Activated naive CD4-positive, alpha-beta T cell treated with anti-CD3 and anti-CD28 coated beads, Interleukin-2, amount 50 U/mL, for 16 hours (primary cell): ENCODE results near the gene TNFRSF8.

Experiments
- DNase-seq: peaks from one replicate; pipeline ENCODE4 v3.0.0-alpha.2; 2020

Gene TNFRSF8

DNA sequence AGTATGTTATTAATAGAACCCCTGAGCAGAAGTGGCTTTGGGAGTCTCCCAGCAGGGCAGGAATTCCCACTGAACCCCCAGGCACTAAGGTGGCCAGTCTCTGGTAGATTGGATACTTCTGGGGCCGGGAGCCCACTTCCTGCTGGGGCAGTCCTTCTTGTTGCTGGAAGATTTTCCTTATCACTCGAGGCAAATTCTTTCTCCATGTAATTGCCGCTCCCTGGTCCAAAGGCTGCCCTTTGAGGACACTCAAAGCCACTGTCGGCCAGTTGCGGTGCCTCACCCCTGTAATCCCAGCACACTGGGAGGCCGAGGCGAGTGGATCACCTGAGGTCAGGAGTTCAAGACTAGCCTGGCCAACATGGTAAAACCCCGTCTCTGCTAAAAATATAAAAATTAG is 81.1 kb downstream of the TNFRSF8 start:
- no peak for DNase-seq

DNA sequence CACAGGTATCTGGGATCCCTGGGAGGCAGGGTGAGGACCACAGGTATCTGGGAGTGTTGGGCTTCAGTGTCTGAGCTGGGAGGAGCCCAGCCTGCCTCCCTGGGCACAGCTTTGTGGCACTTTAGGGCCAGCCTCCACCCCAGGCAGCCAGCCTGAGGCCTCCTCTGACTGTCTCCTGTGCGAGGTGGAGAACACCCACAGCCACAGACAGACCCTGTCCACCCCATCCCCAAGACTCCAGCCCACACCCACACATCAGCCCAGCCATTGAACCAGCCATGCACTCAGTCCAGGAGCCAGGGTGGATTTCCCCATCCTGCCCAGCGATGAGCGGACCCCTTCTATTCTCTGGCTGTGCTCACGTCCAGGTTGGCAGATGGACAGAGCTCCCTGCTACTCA is 81.9 kb downstream of the TNFRSF8 start:
- DNase-seq, result no peak

DNA sequence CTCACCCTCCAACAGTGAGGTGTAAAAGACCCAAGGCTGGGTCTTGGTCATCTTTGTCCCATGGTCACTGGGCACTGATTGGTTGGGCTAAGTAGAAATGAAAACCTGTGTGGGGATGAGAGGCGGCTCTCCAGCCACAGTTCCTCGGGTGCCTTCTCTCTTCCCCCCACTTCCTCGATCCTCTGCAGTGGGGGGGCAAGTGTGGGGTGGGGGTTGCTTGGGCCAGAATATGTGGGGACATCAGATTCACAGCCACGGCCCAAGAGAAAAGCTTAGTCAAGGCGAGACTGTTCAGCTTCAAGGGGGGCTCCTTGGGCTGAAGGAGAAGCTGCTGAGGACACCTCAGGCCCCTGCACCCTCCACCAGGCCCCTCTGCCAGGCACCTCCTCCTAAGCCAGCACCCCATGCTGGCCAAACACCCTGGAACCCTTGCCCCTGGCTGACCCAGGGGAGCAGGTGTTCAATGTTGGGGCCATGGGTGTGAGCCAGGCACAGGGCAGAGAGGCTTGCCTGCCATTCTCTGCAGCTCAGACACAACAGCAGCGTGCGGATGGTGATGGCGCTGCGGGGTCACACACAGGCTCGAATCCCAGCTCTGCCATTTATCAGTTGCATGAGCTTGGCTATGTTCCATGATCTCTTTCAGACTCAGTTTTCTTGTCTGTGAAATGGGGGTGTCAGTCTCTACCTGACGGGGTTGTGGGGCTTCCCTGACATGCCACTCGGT is 82.7 kb downstream of the TNFRSF8 start:
- DNase-seq, result no peak

DNA sequence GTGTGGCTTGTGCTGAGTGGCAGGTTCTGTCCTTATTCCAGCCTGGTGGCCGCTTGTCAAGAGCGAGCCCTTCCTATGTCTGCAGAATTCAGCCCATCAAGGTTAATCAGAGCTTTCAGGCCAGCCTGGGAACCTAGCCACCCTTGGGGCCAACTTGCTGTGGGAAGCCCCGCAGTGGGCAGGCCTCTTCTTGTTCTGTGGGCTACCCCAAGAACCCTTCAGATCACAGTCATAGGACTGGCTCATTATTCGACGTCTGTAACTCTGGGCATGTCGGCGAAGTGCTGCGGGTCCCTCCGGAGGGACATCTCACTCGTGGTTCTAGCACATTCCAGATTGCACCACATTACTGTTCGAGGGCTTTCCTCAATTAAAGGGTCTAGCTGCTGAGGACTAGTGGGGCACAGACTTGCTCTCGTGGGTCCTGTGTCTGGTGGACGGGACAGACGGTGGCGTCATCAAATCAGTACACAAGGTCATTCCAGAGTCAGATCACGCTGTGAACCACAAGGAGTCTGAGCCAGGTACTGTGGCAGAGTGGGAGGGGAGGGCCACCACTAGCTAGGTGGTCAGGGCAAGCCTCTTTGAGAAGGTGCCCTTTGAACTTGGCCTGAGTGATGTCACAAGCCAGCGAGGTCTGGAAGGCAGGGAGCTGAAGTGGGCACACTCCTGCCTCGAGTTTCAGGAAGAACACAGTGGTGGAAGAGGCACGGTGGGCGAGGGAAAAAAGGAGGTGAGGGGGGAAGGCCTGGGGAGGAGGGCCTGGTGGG is 83.4 kb downstream of the TNFRSF8 start:
- no peak for DNase-seq

DNA sequence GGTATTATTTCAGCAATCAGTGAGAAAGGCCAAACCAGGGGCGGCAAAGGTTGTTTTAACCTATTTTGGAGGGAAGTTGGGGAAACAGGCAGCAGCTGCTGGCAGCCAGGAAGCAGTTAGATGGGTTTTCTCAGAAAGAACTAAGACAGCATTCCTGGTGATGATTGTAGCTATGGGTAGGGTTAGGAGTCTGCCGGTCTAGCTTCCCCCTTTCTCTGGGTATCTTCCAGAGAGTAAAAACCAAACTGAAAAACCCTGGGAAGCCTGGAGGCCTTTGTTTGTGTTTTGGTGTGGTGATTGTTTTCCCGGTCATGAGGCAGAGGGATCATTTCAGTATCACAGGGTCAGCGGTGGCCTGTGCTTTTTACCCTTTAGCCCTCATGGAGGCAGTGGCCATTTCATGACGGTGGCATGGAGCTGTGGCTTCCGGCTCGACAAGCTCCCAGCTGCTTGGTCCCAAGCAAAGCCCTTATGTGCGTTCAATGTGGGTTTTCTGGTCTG is 84.1 kb downstream of the TNFRSF8 start:
- DNase-seq, result no peak

DNA sequence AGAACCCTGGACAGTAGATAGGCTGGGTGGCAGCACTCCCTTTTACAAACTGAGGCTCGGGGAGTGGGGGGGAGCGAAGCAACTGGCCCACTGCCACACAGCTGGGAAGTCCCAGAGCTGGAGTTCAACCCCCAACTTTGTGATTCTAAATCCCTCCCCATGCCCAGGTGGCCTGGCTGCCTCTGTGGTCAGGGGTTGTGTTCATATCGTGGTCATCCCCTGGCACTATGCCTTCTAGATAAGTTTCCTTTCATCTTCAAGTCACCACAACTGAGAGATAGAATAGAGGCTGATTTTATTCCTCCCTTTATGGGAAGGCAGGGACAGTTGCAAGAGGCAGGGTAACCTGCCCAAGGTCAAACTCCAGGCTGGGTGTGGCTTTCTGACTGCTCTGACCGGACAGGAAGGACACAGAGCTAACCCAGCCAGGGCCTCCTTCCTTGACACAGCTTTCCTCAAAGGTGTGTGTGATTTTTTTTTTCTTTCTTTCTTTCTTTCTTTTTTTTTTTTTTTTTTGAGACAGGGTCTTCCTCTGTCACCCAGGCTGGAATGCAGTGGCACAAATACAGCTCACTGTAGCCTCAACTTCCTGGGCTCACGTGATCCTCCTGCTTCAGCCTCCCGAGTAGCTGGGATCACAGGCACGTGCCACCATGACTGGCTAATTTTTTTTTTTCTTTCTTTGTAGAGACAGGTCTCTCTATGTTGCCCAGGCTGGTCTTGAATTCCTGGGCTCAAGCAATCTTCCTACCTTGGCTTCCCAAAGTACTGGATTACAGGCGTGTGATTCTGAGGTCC is 85.3 kb downstream of the TNFRSF8 start:
- no peak for DNase-seq

DNA sequence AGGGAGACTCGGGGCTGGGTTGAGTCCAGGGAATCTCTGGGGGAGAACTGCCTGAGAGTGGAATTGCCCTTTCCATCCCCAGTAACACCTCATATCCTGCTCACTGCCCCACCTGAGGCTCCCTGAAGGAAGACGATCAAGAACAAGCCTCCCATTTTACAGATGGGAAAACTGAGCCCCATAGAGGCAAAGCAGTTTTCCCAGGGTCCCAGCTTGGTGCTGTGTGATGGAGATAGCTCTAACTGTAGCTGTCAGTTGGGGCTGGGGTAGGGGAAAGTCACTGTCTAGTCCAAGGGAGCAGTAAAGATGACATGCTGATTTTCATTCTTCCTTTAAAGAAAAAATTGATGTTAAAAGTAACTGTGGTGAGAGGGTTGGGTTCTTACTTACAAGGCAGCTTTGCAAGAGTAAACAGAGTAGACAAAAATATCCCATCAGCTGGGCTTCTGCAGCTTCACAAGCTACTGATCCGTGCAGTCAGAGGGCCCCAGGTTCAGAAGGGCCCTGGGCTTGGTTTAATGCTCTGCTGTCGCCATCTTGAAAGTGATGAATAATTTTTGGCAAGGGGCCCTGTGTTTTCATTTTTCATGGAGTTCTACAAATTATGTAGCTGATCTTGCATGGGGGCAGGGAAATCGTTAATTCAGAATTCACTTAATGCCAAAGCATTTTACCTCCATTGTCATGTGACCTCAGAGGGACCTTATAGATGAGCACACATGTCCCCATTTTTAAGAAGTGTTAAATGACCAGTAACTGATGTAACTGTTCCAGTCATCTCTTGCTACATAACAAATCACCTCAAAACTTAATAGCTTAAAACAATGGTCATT is 86.1 kb downstream of the TNFRSF8 start:
- DNase-seq, result no peak

DNA sequence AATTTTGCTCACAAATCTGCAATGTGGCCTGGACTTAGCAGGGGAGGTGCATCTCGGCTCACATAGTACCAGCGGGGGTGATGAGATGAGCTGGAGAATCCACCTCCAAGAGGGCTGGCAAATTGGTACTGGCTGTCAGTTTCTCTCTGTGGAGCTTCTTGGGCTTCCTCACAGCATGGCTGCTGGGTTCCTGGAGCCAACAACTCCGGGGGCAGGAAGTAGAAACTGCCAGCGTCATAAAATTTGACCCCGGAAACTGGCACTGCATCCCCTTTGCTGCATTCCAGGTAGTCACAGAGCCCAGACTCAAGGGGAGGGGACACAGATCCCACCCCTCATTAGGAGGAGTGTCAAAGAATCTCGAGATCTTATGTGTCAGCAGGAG is 86.7 kb downstream of the TNFRSF8 start:
- DNase-seq, result no peak

DNA sequence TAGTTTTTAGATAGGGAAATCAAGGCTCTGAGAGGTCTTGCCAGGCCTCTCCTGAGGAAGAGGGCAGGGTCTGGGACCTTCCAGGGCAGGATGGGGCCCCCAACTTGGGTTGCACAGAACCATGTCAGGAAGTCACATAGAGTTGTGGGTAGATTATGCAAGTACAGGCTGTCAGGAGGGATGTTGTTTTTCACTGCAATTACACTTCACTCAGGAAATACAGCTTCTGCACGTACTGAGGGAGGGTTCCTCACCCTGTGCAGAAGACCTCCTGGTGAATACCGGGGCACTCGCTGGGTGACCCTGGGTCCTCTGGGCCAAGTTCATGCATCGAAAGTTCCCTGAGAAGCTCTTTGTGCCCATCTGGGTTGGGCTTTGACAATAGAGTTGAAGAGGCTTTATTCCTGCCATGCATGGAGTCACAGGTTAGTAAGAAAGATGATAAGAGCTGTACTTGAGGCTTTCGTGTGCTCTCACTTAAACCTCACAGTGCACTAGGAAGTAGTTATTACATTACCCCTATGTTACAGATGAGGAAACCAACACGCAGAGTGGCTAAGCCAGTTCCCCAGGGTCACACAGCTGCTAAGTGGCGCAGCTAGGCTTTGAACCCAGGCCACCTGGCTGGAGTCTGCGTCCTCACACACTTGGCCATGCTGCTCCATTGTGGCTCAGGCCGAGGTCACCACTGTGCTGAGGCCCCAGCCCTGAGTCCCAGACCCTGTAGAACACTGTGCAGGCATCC is 87.5 kb downstream of the TNFRSF8 start:
- no peak for DNase-seq

DNA sequence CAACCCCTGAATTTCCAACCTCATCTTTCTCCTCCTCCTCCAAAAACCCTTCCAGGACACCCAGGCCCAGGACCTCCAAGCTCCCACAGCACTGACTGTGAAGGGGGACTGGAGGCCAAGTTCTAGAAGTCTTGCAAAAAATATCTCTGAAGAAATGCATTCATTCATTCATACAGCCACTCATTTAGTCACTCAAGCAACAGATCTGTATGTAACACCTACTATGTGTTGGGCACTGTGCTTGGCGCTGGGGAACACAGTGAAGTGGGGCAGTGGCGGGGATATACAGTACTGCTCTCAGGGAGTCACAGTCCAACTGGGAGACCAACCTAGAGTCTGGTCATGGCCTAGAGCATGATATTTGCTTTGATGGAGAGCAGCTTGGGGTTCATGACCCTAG is 88.4 kb downstream of the TNFRSF8 start:
- DNase-seq, result no peak

DNA sequence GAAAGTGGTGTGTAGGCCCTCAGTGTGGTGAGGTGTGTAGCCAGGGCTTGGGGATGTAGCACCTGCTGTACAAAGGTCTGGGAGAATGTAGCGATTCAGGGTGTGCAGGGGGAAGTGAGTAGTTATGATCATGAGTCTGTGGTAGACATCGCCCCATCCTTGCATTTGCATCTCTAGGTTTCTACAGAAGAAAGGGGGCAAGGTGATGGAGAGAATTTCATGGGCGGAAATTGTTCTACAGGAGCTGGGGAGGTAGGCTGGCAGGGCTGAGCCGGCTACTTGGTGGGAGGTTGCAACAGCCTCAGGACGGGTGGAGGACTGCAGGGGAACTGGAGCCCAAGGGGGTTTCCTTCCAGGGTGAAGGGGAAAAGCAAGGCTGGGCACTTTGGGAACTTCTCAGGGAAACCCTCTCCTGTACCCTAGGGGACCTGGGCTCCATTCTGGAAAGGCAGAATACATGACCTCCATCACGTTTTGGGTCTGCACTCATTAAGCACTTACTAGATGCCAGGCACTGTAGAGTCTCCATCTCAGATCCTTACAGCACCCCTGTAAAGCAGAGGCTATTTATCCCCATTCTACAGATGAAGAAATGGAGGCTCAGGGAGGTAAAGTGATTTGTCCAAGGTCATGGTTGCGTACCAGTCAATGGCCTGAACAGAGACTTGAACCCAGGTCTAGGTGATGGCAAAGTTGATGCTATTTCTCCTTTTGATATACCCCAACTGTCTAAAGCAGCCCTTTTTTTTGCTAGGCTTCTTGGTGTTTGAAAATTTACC is 89.2 kb downstream of the TNFRSF8 start:
- no peak for DNase-seq

DNA sequence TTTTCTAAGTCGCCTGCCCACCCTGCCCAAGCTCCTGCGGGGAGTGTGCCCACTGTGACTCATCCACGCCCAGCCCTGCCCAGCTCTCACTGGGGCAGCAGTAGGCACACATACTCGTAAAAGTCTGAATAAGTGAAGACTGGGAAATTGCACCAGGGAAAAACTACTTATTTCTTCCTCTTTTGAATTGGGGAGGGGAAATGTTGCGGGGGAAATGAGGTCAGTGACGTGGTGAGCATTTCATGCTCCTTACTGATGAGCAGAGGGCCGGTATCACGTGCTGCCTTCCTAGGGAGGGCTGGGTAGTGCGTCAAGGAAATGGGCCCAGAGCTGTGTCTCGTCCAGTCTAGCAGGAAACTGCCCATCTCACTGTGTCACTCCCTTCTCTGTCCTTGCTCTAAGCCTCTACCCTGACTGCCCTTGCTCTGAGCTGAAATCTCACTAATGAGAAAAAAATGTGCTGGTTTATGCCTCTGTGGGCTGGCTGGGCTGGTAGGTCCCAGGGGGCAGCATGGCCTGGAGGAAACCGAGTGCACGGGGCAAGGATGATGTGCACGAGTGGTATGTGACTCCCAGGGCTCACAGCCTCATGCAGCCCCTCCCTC is 90.2 kb downstream of the TNFRSF8 start:
- DNase-seq, result no peak

DNA sequence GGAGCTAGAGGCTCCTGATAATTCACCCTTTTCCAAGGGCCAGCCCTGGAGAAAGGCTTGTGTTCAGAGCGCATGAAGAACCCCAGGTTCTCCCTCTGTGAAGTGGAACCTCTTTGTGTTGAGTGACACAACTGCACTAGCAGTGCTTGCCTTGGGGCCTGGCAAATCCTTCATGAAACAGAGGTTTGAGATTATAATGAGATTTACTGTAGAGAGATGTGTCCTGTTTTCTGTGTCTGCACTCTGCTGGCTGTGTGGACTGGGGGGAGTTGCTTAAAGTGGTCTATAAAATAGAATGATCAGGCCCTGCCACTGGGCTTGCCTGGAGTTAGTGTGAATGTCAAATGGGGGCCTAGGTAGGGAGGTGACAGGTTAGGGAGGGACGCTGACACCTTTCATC is 92.2 kb downstream of the TNFRSF8 start:
- no peak for DNase-seq

DNA sequence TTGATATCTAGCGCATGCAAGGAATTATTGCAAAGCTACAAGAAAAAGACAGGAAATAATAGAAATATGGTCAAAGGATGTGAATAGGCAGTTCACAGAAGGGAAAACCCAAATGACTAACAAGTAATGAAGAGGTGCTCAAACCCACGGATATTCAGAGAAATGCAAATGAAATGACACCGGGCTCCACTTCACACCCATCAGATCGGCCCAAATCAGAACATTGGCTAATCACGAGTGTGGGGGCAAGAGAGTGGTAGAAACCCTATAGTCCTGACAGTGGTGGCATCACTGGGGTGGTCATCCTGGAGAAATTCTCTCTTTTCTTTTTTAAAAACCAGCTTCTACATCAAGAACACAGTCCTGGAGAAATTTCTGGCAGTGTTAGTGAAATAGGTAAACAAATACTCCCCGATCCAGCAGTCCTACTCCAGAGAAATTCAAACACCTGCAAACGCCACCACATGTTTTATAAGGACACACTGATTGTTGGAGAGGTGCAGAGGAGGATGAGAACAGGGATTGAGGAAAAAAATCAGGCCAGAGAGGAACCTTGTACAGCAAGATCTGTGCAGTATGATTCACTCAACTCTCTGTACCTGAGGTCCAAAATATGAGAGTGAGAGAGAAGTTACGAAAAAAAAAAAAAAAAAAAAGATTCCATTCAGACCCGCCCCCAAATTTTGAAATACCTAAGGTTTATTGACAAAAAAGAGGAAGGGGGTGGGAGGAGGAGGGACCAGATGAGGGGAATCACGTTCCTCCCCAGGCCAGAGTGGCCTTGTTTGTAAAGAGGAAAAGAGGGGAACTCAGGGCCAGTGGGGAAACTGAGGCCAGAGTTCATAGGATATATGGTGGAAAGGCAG is 94.5 kb downstream of the TNFRSF8 start:
- peak; percentile 40 for DNase-seq

DNA sequence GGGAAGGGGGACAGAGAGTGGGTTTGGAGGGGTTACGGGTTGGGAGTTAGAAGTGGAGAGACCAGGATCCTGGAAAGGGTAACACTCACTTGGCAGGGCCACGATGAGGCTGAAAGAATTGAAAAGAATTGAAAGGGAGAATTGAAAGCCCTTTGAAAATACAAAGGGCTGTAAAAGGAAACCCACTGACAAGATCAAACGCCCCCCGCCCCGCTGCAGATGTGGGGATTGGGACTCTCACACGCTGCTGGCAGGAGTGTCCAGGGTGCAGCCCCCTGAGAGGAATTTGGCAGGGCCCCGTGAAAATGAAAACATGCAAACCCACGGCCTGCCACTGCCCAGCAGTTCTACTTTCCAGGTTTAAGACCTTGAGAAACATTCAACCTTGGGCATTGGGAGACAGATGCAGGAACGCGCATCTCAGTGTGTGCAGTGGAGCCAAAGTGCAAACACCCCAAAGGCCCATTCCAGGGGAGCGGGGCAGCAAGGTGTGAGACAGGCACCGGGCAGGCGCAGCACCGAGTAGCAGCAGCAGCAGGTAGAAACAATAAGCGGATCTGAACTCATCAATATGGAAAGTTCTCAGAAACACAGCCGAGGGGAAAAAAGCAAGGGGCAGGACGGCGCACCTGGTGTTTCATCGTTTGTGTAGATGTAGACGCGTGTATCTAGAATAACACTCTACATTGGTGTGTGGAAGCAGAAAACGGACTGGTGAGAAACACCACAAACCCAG is 95.4 kb downstream of the TNFRSF8 start:
- no peak for DNase-seq

DNA sequence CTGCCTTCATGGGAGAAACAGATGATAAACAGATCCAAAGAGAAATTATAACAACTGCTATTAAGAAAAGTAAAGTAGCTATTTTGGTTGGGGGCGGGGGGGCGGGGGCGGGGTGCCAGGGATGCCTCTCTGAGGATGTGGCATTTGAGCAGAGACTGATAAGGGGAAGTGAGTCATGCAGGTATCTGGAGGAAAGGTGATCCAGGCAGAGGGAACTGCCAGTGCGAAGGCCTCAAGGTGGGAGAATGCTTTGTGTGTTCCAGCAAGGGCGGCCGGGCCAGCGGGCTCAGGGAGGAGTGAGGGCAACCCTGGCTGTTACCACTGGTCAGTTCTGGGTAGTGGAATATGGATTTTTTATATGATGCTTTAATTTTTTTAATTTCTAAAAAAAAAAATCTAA is 96.7 kb downstream of the TNFRSF8 start:
- DNase-seq, result no peak

DNA sequence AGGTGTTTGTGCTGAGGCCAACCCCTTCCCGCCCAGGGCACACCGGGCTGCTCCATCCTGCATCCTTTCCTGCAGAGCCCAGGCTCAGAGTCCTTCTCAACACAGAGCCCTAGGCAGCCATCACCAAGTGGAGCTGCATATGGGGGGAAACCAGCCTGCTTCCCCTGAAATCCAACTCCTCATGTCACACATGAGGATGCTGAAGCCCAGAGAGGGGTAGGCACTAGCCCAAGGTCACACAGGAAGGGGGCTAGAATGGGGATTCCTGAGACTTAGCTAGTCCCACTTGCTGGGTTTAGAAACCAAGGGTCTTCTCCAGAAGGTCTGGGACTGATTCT is 98.2 kb downstream of the TNFRSF8 start:
- DNase-seq, result no peak

DNA sequence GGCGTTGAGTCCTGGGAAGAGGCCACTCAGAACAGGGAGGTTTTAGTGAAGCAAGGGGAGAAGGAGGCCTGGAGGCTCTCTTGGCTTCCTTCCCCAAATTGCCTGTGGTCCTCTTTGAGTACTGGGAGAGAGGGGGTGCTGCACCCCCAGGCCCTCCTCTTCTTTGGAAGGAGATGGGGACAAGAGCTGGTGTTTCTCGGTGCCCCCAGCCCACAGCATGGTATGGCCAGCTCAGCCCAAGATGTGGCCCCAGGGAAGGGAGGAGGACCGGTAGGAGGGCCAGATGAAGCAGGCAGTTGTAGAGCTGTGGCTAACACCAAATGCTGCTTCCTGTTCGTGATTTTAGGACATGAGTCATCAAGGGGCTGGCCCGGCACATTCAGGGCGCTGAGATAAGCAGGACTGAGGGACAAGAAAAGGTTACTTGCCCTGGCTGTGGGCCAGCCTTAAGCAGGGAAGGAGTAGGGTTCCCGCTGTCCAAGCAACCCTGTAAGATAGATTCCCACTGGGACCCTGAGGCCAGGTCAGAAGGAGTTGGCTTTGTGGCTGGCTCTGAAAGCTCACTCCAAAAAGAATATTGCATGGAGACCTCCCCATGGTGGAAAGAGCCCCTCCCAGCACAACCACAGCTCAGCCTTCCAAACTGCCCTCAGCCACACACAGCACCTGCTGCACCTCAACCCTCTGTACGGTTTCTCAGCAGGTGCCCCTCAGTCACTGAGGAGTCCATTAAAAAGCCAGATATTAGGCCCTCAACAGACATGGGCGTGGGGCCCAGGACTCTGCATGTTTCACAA is 98.8 kb downstream of the TNFRSF8 start:
- DNase-seq, result peak; percentile 65
